ENCODE measurements around the gene ZKSCAN4. TPM values are rescaled to one million over a fixed set of nuclear protein-coding genes. Genes with fewer than 3 reads are reported as not detected.

The ZKSCAN4 gene
- total and polyA plus RNA-seq, 10 of the 15 experiments (the other 5 are each of a cell fraction or from before 2014, with no cell fraction given): 3.0 to 6.5 (median 5.0) TPM

- TF ChIP-seq BHLHE40 (IDR thresholded peaks at IDR 0.05; ENCODE audit: borderline replicate concordance in 1 of 2, low read depth in 2 of 2, low read length in 1 of 2): 0 out of 4 replicates have a peak, but pooled peaks of 1 of the 2 experiments have one; percentile 21
Observed at GRCh38 chr6:28211840-28212509, 40.1 kb downstream of the ZKSCAN4 start (continued).

DNA sequence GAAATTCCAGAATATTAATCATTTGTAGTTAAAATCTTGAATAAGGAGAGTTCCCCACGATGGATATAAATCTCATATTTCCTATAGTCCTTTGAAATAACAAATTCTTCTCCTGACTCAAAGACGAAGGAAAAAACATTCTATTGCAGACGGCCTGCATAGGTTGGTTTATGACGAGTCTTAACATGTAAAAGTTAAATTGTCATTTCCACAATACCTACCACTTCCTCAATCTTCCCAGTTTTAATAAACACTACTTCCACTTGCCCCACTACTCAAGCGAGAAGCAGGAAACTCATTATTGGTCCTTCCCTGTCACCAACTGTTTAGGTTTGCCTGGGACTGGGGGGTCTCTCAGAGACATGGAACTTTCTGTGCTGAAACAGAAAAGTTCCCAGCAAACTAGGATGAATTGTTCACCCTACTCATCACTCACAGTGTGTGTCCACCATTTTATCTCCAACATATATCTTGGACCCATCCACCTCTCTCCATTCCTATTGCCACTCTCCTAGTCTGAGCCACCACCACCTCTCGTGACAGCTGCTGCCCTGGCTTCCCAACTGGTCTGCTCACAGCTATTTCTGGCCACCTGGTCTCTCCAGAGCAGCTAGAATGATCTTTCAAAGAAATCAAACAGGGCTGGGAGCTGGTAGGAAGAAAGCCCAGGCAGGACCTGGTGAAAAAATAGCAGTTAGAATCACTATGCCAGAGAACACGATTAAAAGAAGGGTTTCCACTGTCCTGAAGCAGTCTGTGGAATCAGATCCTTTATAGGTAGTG is 42.1 kb downstream of the ZKSCAN4 start:
- H3K4me3 ChIP-seq: no peak overlapping the region
- peaks cover 16% of the 10 kb centered on the region for H3K4me1 ChIP-seq (ENCODE audit: control insufficient read depth, insufficient read depth, low read length)
- in situ Hi-C loops (cut with MboI): no loop called here
- H3K9ac ChIP-seq (ENCODE audit: control insufficient read depth, insufficient read depth, low read length): no peak overlapping the region
- peak; percentile 23; the same call in 1 of the 2 replicates for TF ChIP-seq SPI1 (IDR thresholded peaks at IDR 0.05; ENCODE audit: borderline replicate concordance, insufficient read depth, low read depth, low read length)
- TF ChIP-seq E2F4 (IDR thresholded peaks at IDR 0.05; ENCODE audit: low read depth, low read length): no peak
- peaks cover 0 to 11% of the 10 kb centered on the region in 2 experiments for H3K27me3 ChIP-seq (replicated peaks in 1 of 2; ENCODE audit: control insufficient read depth in 2 of 2, insufficient read depth in 2 of 2, low read length in 1 of 2)
- FAIRE-seq (no peak), DNase-seq (ENCODE audit: low read depth, low spot score) (no peak), ATAC-seq (no peak)
- ChIA-PET POLR2A (no interaction called here), RAD21 (ENCODE audit: unreplicated experiment) (interaction anchor here (0.9 kb wide), 1 partner anchor 8 kb away, joined by 4 read pairs; no protein-coding TSS in a partner anchor), CTCF (interaction anchor here (1.1 to 2.1 kb wide), 4 partner anchors 24 to 458 kb away, joined by 3 to 5 read pairs (median 3); no protein-coding TSS in a partner anchor), SMC1A (ENCODE audit: uncharacterized antibody, unreplicated experiment) (interaction anchor here (0.9 to 1.2 kb wide), 2 partner anchors 42 to 57 kb away, joined by 3 read pairs; partner anchors contain the start of genes ZKSCAN4 and ZSCAN26)
- peaks cover 4% of the 10 kb centered on the region; the same call in 2 of the 3 replicates for H3K9me3 ChIP-seq (replicated peaks; ENCODE audit: control insufficient read depth, insufficient read depth, low read length)
- intact Hi-C loops (cut with micrococcal nuclease; ENCODE audit: unreplicated experiment): loop anchor here (5.0 to 10.0 kb wide), 3 partner anchors 68 to 735 kb away; partner anchors contain the start of gene ZKSCAN8
- H3K4me2 ChIP-seq (ENCODE audit: control insufficient read depth, insufficient read depth): no peak overlapping the region
- no peaks in the 10 kb centered on the region for H4K20me1 ChIP-seq (ENCODE audit: control insufficient read depth, insufficient read depth)
- peak overlapping the region; percentile 39; the same call in 1 of the 2 replicates for H2AFZ ChIP-seq (ENCODE audit: control insufficient read depth, low read depth, low read length)
- BruUV-seq (replicated peaks): no TSS peak
- H3K36me3 ChIP-seq (ENCODE audit: control insufficient read depth in 2 of 2, insufficient read depth in 2 of 2, low read length in 1 of 2): no peaks in the 10 kb centered on the region
- H3K79me2 ChIP-seq (ENCODE audit: control insufficient read depth, insufficient read depth, low read length): no peaks in the 10 kb centered on the region
- 51% methylated on average over 7 of the region's 7 CpGs for WGBS (ENCODE audit: insufficient coverage, insufficient replicate concordance, low lambda C conversion rate, missing lambda C conversion rate)
- H3K27ac ChIP-seq (ENCODE audit: control insufficient read depth, insufficient read depth): no peak overlapping the region

All from GM12878 (cell line).